Activated naive CD4-positive, alpha-beta T cell treated with anti-CD3 and anti-CD28 coated beads for 36 hours (primary cell): ENCODE results near the gene ASIC1. TPM values are rescaled to one million over a fixed set of nuclear protein-coding genes. Genes with fewer than 3 reads are reported as not detected.

ENCODE experiments used
- CTCF ChIA-PET: fragments of 350-600 bp; sonication (Branson Sonifier 250); formaldehyde crosslinking; loops from one replicate; lab custom pipeline; 2021; ENCODE audit warnings: antibody characterized with exemption; lab: Charles Lee
- DNase-seq: peaks from one replicate; pipeline ENCODE4 v3.0.0-alpha.2; 2020
- H3K27ac Mint-ChIP-seq: one replicate; pipeline ENCODE4 v1.8.0; 2021; ENCODE audit warnings: mild to moderate bottlenecking, mixed read lengths
- H3K27me3 Mint-ChIP-seq: one replicate; pipeline ENCODE4 v1.8.0; 2021; ENCODE audit warnings: low read depth, mixed read lengths
- H3K36me3 Mint-ChIP-seq: one replicate; pipeline ENCODE4 v1.8.0; 2021; ENCODE audit warnings: low read depth, mixed read lengths
- H3K4me1 Mint-ChIP-seq: one replicate; pipeline ENCODE4 v1.8.0; 2021; ENCODE audit warnings: low read depth, mixed read lengths
- H3K4me3 Mint-ChIP-seq: one replicate; pipeline ENCODE4 v1.8.0; 2021; ENCODE audit warnings: mild to moderate bottlenecking, moderate library complexity, mixed read lengths
- H3K9me3 Mint-ChIP-seq: one replicate; pipeline ENCODE4 v1.8.0; 2021; ENCODE audit warnings: mixed read lengths
- intact Hi-C: fragments of 100-400 bp; cut with micrococcal nuclease; formaldehyde crosslinking; loops from one replicate; pipeline ENCODE4 v1.15.1; 2023
- total RNA-seq, 2 experiments: library from RNA; stranded (reverse); gene quantifications; one replicate each; pipeline ENCODE4 v1.2.3, GENCODE V29; 2021

ASIC1 gene
- total RNA-seq, 2 experiments from 2014 or later = 3.2 to 3.7 TPM

GRCh38 chr12:50104417-50105366, 47.3 kb downstream of the ASIC1 start:
- DNase-seq = no peak
- intact Hi-C loops = no loop called here
- H3K9me3 Mint-ChIP-seq = no peaks in the 10 kb centered on the region
- H3K27me3 Mint-ChIP-seq = no peaks in the 10 kb centered on the region
- peaks cover 2% of the 10 kb centered on the region for H3K4me1 Mint-ChIP-seq
- no peak overlapping the region for H3K4me3 Mint-ChIP-seq
- CTCF ChIA-PET = interaction anchor here (0.8 to 2.1 kb wide), 5 partner anchors 16 to 210 kb away, joined by 3 to 8 read pairs (median 5); no protein-coding TSS in a partner anchor
- H3K36me3 Mint-ChIP-seq = no peaks in the 10 kb centered on the region
- no peak overlapping the region for H3K27ac Mint-ChIP-seq

DNA sequence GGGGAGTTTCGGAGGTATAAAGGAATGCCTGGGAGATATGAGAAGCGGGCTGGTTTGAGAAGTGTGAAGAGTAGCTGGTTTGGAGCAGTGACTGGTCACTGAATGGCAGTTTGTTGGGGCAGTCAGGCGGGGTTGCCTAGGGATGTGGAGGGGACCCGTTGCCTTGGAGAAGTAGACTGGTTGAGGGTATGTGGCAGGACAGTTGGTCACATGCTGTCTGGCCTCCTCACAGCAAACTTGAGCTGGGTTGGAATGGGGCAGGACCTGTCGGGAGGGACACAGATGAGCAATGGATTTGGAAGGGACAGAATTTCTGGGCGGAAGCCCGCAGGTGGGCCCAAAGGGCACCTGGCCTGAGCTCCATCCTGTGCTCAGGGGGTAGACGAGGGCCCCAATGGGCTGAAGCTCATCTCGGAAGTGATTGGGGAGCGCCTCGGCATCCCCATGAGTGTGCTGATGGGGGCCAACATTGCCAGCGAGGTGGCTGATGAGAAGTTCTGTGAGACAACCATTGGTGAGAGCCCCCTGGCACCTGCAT, 48.6 kb downstream of the ASIC1 start:
- CTCF ChIA-PET = no interaction called here
- DNase-seq = no peak
- H3K27ac Mint-ChIP-seq = no peak overlapping the region
- H3K9me3 Mint-ChIP-seq = no peaks in the 10 kb centered on the region
- H3K36me3 Mint-ChIP-seq = no peaks in the 10 kb centered on the region
- H3K27me3 Mint-ChIP-seq = no peaks in the 10 kb centered on the region
- intact Hi-C loops = no loop called here
- H3K4me1 Mint-ChIP-seq = peaks cover 9% of the 10 kb centered on the region
- no peak overlapping the region for H3K4me3 Mint-ChIP-seq

DNA sequence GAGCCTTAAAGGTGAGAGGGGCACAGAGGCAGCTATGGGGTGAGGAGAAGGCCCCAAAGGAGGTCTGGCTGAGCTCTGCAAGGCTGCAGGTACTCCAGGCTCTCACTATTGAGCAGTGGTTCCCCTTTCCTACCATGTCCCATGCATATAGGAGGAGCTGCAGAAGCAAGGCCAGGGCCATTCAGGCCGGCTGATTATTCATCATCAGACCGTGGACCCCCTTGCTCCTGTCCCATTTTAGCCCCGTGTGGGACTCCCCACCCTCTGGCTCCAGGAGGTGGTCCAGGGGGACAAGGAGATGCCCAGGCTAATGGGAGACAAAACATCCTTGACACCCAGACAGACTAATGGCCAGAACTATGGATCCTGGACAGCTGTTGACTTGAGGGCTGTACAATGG, 49.5 kb downstream of the ASIC1 start:
- Mint-ChIP-seq H3K9me3 (no peaks in the 10 kb centered on the region), H3K36me3 (no peaks in the 10 kb centered on the region), H3K27ac (no peak overlapping the region), H3K27me3 (no peaks in the 10 kb centered on the region), H3K4me1 (peaks cover 13% of the 10 kb centered on the region), H3K4me3 (no peak overlapping the region)
- intact Hi-C loops = no loop called here
- CTCF ChIA-PET = interaction anchor here (1.2 to 2.6 kb wide), 2 partner anchors 18 to 22 kb away, joined by 3 to 21 read pairs; partner anchors contain the start of gene SMARCD1
- DNase-seq = no peak

DNA sequence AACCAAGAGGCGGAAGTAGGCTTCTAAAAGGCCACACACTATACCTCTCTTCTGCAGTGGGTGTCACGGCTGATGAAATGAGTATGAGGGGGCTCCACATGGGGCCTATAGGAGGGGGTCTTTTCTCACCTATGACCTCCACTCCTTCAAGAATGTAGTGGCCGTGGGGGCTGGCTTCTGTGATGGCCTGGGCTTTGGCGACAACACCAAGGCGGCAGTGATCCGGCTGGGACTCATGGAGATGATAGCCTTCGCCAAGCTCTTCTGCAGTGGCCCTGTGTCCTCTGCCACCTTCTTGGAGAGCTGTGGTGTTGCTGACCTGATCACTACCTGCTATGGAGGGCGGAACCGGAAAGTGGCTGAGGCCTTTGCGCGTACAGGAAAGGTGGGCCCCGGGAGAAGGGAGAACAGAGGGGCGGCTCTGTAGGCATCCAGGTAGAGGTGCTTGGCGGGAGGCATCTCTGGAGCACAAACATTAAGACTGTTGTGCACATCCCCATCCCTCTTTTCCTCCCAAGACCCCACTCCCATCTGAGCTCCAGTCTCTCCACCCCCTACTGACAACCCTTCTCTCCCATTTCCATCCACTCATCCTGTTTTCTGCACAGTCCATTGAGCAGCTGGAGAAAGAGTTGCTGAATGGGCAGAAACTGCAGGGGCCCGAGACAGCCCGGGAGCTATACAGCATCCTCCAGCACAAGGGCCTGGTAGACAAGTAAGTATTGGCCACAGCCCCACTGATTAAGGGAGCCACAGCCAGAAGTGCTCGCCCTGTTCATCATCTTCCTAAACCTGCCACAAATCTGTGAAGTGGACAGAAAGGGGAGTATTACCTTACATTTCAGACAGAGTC, 50.2 kb downstream of the ASIC1 start:
- CTCF ChIA-PET = interaction anchor here (0.6 to 2.6 kb wide), 6 partner anchors 19 to 291 kb away, joined by 3 to 21 read pairs (median 3); partner anchors contain the start of gene SMARCD1
- Mint-ChIP-seq H3K27ac (no peak overlapping the region), H3K4me1 (peaks cover 13% of the 10 kb centered on the region), H3K27me3 (no peaks in the 10 kb centered on the region), H3K4me3 (no peak overlapping the region), H3K9me3 (no peaks in the 10 kb centered on the region), H3K36me3 (no peaks in the 10 kb centered on the region)
- intact Hi-C loops = no loop called here
- DNase-seq = no peak

GRCh38 chr12:50109319-50109718, 51.9 kb downstream of the ASIC1 start:
- CTCF ChIA-PET = interaction anchor here (0.6 to 4.6 kb wide), 10 partner anchors 8 to 80 kb away, joined by 3 to 60 read pairs (median 20); partner anchors contain the start of genes CERS5, GPD1 and SMARCD1
- Mint-ChIP-seq H3K27ac (no peak overlapping the region), H3K4me1 (peaks cover 18% of the 10 kb centered on the region), H3K36me3 (no peaks in the 10 kb centered on the region), H3K9me3 (no peaks in the 10 kb centered on the region), H3K4me3 (no peak overlapping the region), H3K27me3 (no peaks in the 10 kb centered on the region)
- no peak for DNase-seq
- intact Hi-C loops = no loop called here

DNA sequence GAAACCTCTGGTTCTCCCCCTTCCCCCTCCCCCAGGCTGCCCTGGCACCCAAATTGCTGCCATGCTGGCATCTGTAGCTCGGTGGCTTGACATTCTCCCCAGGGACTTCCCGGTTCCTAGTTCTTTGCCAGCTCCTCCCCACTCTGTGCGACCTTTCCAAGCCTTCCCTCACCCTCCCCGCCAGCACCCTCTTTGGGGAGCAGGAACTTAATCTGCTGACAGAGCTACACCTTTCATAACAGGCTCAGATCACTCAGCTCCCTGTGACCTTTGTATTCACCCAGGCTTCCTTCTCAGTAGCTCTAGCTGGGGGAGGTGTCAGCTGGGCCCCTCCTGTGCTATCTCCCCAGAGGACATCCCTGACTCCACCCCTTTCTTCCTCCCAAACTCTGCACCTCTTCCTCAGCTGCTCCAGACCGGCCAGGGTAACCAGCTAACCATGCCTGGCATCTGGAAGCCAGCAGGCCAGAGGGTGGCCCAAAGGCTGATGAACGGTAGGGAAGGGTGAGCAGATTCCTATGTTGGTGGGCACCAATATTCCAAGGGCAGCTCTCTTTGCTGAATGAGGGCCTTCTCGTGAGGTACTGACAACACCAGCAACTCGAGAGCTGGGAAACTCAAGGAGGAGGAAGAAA, 52.8 kb downstream of the ASIC1 start:
- H3K9me3 Mint-ChIP-seq = no peaks in the 10 kb centered on the region
- H3K27ac Mint-ChIP-seq = peak overlapping the region; percentile 41
- H3K27me3 Mint-ChIP-seq = no peaks in the 10 kb centered on the region
- peak; percentile 20 for DNase-seq
- peaks cover 2% of the 10 kb centered on the region for H3K36me3 Mint-ChIP-seq
- H3K4me1 Mint-ChIP-seq = peaks cover 21% of the 10 kb centered on the region
- CTCF ChIA-PET = interaction anchor here (0.8 to 4.6 kb wide), 29 partner anchors 8 to 179 kb away, joined by 3 to 60 read pairs (median 9); partner anchors contain the start of genes CERS5, GPD1, RACGAP1 and SMARCD1
- intact Hi-C loops = loop anchor here (2.0 kb wide), 1 partner anchor 111 kb away; no protein-coding TSS in a partner anchor
- no peak overlapping the region for H3K4me3 Mint-ChIP-seq

- H3K27me3 Mint-ChIP-seq = no peaks in the 10 kb centered on the region
- H3K27ac Mint-ChIP-seq = no peak overlapping the region
- H3K9me3 Mint-ChIP-seq = no peaks in the 10 kb centered on the region
- peaks cover 6% of the 10 kb centered on the region for H3K36me3 Mint-ChIP-seq
- peak; percentile 12 for DNase-seq
- intact Hi-C loops = loop anchor here (1.0 to 2.0 kb wide), 4 partner anchors 26 to 110 kb away; partner anchors contain the start of genes RACGAP1 and SMARCD1
- peaks cover 26% of the 10 kb centered on the region for H3K4me1 Mint-ChIP-seq
- CTCF ChIA-PET = interaction anchor here (0.5 to 4.6 kb wide), 42 partner anchors 9 to 662 kb away, joined by 3 to 60 read pairs (median 7); partner anchors contain the start of genes CERS5, FAM186A, GPD1 and RACGAP1
- H3K4me3 Mint-ChIP-seq = peak overlapping the region; percentile 89
Observed at GRCh38 chr12:50110762-50111351, 53.5 kb downstream of the ASIC1 start.

GRCh38 chr12:50111395-50111692, 53.9 kb downstream of the ASIC1 start:
- Mint-ChIP-seq H3K36me3 (peaks cover 7% of the 10 kb centered on the region), H3K27me3 (no peaks in the 10 kb centered on the region), H3K4me1 (peaks cover 30% of the 10 kb centered on the region), H3K27ac (peak overlapping the region; percentile 77), H3K4me3 (peak overlapping the region; percentile 89), H3K9me3 (no peaks in the 10 kb centered on the region)
- CTCF ChIA-PET = interaction anchor here (0.5 to 4.6 kb wide), 42 partner anchors 8 to 663 kb away, joined by 3 to 60 read pairs (median 7); partner anchors contain the start of genes CERS5, FAM186A, GPD1 and RACGAP1
- DNase-seq = no peak
- intact Hi-C loops = loop anchor here (1.0 to 2.0 kb wide), 4 partner anchors 26 to 109 kb away; partner anchors contain the start of genes RACGAP1 and SMARCD1

DNA sequence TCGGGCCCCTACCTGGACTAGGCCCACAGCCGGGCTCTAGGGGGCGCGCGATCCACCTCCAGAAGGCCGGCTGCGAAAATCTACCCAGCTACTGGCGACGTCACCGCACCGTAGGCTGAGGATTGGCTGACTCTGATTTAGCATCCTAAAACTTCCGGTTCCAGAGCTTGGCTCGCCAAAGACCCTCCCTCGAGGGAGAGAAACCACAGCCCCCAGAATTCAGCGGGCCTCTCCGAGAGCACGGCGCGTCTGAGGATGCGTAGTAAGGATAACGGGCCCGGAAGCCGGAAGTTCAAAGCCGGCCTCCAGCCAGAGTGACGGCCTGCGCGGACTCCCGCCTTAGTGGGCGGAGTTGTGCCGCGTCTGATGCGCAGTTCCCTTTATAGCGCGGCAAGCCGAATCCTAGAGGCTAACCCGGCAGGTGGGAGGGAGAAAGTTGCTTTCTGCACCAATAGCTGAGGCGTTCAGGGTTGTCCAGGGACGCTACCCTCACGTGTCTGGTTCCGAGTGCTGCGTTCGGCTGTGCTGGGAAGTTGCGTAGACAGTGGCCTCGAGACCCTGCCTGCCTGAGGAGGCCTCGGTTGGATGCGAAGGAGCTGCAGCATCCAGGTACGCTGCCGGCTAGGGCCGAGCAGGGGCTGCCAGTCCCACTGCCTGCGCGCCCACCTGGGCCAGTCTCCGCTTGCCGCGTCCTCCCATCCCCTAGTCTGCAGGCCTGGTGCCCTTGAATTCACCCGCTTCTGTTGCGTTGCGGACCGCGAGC, 54.5 kb downstream of the ASIC1 start, which contains the start of gene COX14:
Gene COX14 (plus strand): TSS at position 544 of the 763 bp plus-strand sequence. CDS start 7,808 bp downstream, outside the sequence.
- peak; percentile 100 for DNase-seq
- peak within 1 kb of the TSS; percentile 91 for H3K27ac Mint-ChIP-seq
- H3K36me3 Mint-ChIP-seq = peaks cover 7% of the 10 kb centered on the region
- H3K4me3 Mint-ChIP-seq = peak within 1 kb of the TSS; percentile 89
- no peaks in the 10 kb centered on the region for H3K9me3 Mint-ChIP-seq
- CTCF ChIA-PET = interaction anchor here (0.5 to 4.6 kb wide), 44 partner anchors 8 to 663 kb away, joined by 3 to 60 read pairs (median 7); partner anchors contain the start of genes CERS5, FAM186A, GPD1 and RACGAP1
- H3K27me3 Mint-ChIP-seq = no peaks in the 10 kb centered on the region
- peaks cover 36% of the 10 kb centered on the region for H3K4me1 Mint-ChIP-seq
- intact Hi-C loops = loop anchor here (1.0 to 2.0 kb wide), 10 partner anchors 15 to 653 kb away; partner anchors contain the start of genes ATF1, CERS5, LARP4 and LIMA1
